Upper lobe of left lung (tissue), 6 donors: ENCODE measurements around the gene NSMCE3. TPM values are rescaled to one million over a fixed set of nuclear protein-coding genes. Genes with fewer than 3 reads are reported as not detected.

Experiments
- ATAC-seq, 2 donors: fragments of 200-7000 bp; cut with Tn5 transposase; one replicate each; pipeline ENCODE4 v1.9.1; 2022; ENCODE audit warnings: mild to moderate bottlenecking in 2 of 2, moderate library complexity in 2 of 2; ENCODE audit not compliant: low FRiP score in 2 of 2
- DNase-seq, 2 donors: peaks; one replicate each; pipeline ENCODE4 v3.0.0-alpha.2; 2019 to 2020
- H3K27ac ChIP-seq, 4 donors: fragments of 200-600 bp; sonication (generic); one replicate each; pipeline ENCODE4 v1.5.1; 2016 to 2019
- H3K27me3 ChIP-seq, 4 donors: fragments of 200-600 bp; sonication (generic); one replicate each; pipeline ENCODE4 v1.5.1; 2017 to 2019
- H3K36me3 ChIP-seq, 4 donors: fragments of 200-600 bp; sonication (generic); one replicate each; pipeline ENCODE4 v1.5.1; 2016 to 2019
- H3K4me1 ChIP-seq, 4 donors: fragments of 200-600 bp; sonication (generic); one replicate each; pipeline ENCODE4 v1.5.1; 2018 to 2019
- H3K4me3 ChIP-seq, 4 donors: fragments of 200-600 bp; sonication (generic); one replicate each; pipeline ENCODE4 v1.5.1; 2017 to 2019; ENCODE audit warnings: mild to moderate bottlenecking in 2 of 4, moderate library complexity in 1 of 4
- H3K9me3 ChIP-seq, 4 donors: fragments of 200-600 bp; sonication (generic); one replicate each; pipeline ENCODE4 v1.5.1; 2018 to 2019
- CTCF ChIP-seq, 6 experiments: fragments of 450-650 bp in 4 of 6; fragments of 200-600 bp in 2 of 6; sonication (generic) in 2 of 6; IDR thresholded peaks; one replicate each; pipeline ENCODE4 v1.5.1; 2016 to 2019; ENCODE audit warnings: antibody characterized with exemption in 6 of 6
- EP300 ChIP-seq, 4 donors: sonication (generic); formaldehyde crosslinking; IDR thresholded peaks; one replicate each; pipeline ENCODE4 v1.5.1; 2017; ENCODE audit warnings: antibody characterized with exemption in 4 of 4, control low read depth in 2 of 4
- POLR2A ChIP-seq, 4 donors: fragments of 450-650 bp; IDR thresholded peaks; one replicate each; pipeline ENCODE4 v1.5.1; 2016 to 2017; ENCODE audit warnings: antibody characterized with exemption in 4 of 4, mild to moderate bottlenecking in 2 of 4
- POLR2AphosphoS5 ChIP-seq, 2 donors: sonication (generic); formaldehyde crosslinking; IDR thresholded peaks; one replicate each; pipeline ENCODE4 v1.5.1; 2017; ENCODE audit warnings: antibody characterized with exemption in 2 of 2
- WGBS, 2 donors: methylation state at CpG; one replicate each; pipeline ENCODE4 v1.1.5; 2017 to 2018; 5-methylcytosine and 5-hydroxymethylcytosine counted together
- total RNA-seq, 6 donors: library from RNA; depleted of rRNA in 4 of 6; stranded (reverse); fragments of >200 nt in 4 of 6; gene quantifications; one replicate each; pipeline versions ENCODE4 v1.1.0 to v1.2.1, GENCODE V29; 2016 to 2021
- donor health status: DM: no; HTN: no; CAD: no; lungs with moderate emphysema.
- donor health status: DM: no; HTN: yes; CAD: no; lungs with severe emphysema.

NSMCE3 gene
- 10 to 100 TPM in 1 of 6 donors, 1 to 10 TPM in 5; 3.1 to 10.6 (median 6.9) TPM for total RNA-seq

GRCh38 chr15:29269485-29270168, at the start of gene NSMCE3:
TSS of gene NSMCE3 (minus strand) at chr15:29269822. CDS start at chr15:29269705, 117 bp downstream.
- peaks cover 21 to 31% (median 26%) of the 10 kb centered on the region in 4 donors for H3K4me1 ChIP-seq
- WGBS, 2 donors: 0 to 1% methylated on average over 15 to 41 of the region's 68 CpGs
- peak in 2 of 6 experiments; percentile 2 to 4 for TF ChIP-seq CTCF (IDR thresholded peaks at IDR 0.05)
- TF ChIP-seq POLR2A (IDR thresholded peaks at IDR 0.05): peak in 3 of 4 donors; percentile 87 to 93 (median 89)
- peak; percentile 86 to 95 for TF ChIP-seq POLR2AphosphoS5 (IDR thresholded peaks at IDR 0.05)
- TF ChIP-seq EP300 (IDR thresholded peaks at IDR 0.05): no peak
- no peaks in the 10 kb centered on the region for H3K9me3 ChIP-seq
- peak within 1 kb of the TSS; percentile 73 to 89 (median 80) for H3K4me3 ChIP-seq
- H3K27ac ChIP-seq: peak within 1 kb of the TSS; percentile 90 to 95 (median 92)
- H3K36me3 ChIP-seq: no peaks in the 10 kb centered on the region
- peak; percentile 91 to 99 for DNase-seq
- H3K27me3 ChIP-seq: no peaks in the 10 kb centered on the region
- peak; percentile 96 to 99 for ATAC-seq

- ATAC-seq (no peak), DNase-seq (no peak)
- Histone ChIP-seq H3K27ac (no peak overlapping the region), H3K27me3 (no peaks in the 10 kb centered on the region), H3K4me1 (no peaks in the 10 kb centered on the region), H3K4me3 (no peak overlapping the region), H3K36me3 (no peaks in the 10 kb centered on the region), H3K9me3 (no peaks in the 10 kb centered on the region)
- WGBS, 2 donors: 85 to 88% methylated on average over 3 of the region's 3 CpGs
- TF ChIP-seq EP300 (IDR thresholded peaks at IDR 0.05) (no peak), CTCF (IDR thresholded peaks at IDR 0.05) (no peak), POLR2A (IDR thresholded peaks at IDR 0.05) (no peak), POLR2AphosphoS5 (IDR thresholded peaks at IDR 0.05) (no peak)
These were observed 46.8 kb upstream of the NSMCE3 start for GRCh38 chr15:29316422-29316821.

GRCh38 chr15:29312387-29312786, 42.8 kb upstream of the NSMCE3 start:
- ATAC-seq: no peak
- no peaks in the 10 kb centered on the region for H3K4me1 ChIP-seq
- TF ChIP-seq POLR2A (IDR thresholded peaks at IDR 0.05) (no peak), EP300 (IDR thresholded peaks at IDR 0.05) (no peak), CTCF (IDR thresholded peaks at IDR 0.05) (no peak), POLR2AphosphoS5 (IDR thresholded peaks at IDR 0.05) (no peak)
- no peak overlapping the region for H3K27ac ChIP-seq
- H3K4me3 ChIP-seq: no peak overlapping the region
- WGBS, 2 donors: 76 to 83% methylated on average over 2 of the region's 2 CpGs
- no peaks in the 10 kb centered on the region for H3K36me3 ChIP-seq
- DNase-seq: no peak
- H3K27me3 ChIP-seq: no peaks in the 10 kb centered on the region
- no peaks in the 10 kb centered on the region for H3K9me3 ChIP-seq

GRCh38 chr15:29311696-29312095, 42.1 kb upstream of the NSMCE3 start:
- no peak for DNase-seq
- Histone ChIP-seq H3K27ac (no peak overlapping the region), H3K9me3 (no peaks in the 10 kb centered on the region), H3K4me3 (no peak overlapping the region), H3K27me3 (no peaks in the 10 kb centered on the region), H3K36me3 (no peaks in the 10 kb centered on the region), H3K4me1 (no peaks in the 10 kb centered on the region)
- TF ChIP-seq EP300 (IDR thresholded peaks at IDR 0.05): no peak
- TF ChIP-seq CTCF (IDR thresholded peaks at IDR 0.05): no peak
- TF ChIP-seq POLR2A (IDR thresholded peaks at IDR 0.05): no peak
- TF ChIP-seq POLR2AphosphoS5 (IDR thresholded peaks at IDR 0.05): no peak
- ATAC-seq: no peak

GRCh38 chr15:29309139-29309538, 39.5 kb upstream of the NSMCE3 start:
- Histone ChIP-seq H3K27ac (no peak overlapping the region), H3K4me3 (no peak overlapping the region), H3K36me3 (no peaks in the 10 kb centered on the region), H3K4me1 (no peaks in the 10 kb centered on the region), H3K27me3 (no peaks in the 10 kb centered on the region), H3K9me3 (no peaks in the 10 kb centered on the region)
- TF ChIP-seq POLR2AphosphoS5 (IDR thresholded peaks at IDR 0.05): no peak
- 42 to 95% methylated on average over 3 to 5 of the region's 5 CpGs for WGBS, 2 donors
- no peak for ATAC-seq
- DNase-seq: no peak
